ENCODE measurements around the gene MRPS14.

MRPS14 gene

DNA sequence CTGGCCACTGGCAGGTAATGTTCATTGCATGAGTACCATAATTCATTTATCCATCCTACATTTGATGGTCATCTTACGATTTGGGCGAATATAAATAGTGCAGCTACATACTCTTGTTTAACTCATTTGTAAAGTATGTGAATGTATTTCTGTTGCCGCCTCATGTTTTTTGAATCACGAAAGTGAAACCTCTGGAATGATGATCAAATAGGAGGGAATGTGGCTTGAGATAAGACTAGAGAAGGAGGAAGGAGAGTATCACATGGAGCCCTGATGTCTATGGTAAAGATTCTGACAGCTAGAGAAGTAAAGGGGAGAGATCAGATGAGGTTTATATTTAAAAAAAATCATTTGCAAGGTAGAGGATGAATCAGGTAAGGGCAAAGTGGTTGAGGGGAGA lies 8.0 kb downstream of the MRPS14 start:
- DNase-seq: no peak

DNA sequence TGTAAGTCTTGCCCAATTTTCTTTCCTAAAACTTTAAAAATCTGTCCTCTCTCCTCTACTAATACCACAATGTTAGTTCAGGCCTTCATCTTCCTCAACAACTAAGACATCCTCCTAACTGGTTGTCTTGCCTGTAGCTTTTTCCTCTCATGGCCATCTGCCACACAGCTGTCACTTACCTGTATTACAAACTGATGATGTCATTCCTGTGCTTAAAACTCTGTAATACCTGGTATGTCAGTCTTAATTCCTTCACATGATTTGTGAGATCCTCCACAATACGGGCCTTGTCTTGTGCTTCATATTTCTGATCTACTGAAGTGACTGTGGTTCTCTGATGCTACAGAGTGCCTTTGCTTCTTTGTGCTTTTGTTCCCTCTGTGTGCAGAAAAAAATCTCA lies 9.8 kb downstream of the MRPS14 start:
- no peak for DNase-seq

DNA sequence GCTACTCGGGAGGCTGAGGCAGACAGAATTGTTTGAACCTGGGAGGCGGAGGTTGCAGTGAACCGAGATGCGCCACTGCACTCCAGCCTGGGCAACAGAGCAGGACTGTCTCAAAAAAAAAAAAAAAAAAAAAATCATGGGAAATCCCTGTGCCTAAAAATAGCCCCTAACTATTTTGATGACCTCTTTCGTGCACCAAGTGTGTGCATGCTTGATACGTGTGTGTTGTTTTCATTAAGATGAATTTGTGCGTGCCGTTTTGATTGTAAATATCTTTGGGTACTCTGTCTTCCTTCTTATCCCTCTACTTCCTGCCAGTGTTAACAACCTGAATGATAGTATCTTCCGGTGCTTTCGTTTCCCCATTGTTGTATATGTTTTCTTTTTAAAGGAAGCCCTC lies 13.7 kb downstream of the MRPS14 start:
- DNase-seq: no peak

DNA sequence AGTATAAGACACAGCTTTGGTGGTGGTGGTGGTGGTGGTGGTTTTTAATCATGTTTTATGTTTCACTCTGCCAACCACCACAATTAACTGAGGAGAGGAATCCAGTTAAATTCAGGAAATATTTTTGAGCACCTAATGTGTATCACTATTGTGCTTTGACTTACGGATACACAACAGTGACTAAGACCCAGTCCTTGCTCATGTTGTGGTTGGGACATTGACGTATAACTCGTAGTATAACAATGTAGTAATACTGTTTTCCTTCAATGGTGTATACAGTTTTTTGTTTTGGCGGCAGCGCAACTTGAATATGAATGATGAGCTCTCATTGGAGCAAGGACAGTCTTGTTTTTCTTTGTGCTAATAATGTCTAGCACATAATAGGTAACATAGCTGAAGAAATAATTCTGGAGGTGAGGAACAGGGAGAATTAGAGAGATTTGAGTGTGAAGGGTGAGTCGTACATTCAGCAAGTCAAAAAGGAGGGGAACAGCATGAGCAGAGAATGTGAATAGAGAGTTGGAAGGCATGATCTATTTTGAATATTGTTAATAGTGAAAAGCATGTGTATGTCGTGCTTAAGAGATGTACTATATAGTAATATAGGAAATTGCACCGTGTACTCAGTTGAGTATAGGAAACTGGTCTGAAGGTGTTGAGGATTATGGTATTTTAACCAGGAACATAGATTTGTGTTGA lies 18.0 kb downstream of the MRPS14 start:
- DNase-seq: no peak

DNA sequence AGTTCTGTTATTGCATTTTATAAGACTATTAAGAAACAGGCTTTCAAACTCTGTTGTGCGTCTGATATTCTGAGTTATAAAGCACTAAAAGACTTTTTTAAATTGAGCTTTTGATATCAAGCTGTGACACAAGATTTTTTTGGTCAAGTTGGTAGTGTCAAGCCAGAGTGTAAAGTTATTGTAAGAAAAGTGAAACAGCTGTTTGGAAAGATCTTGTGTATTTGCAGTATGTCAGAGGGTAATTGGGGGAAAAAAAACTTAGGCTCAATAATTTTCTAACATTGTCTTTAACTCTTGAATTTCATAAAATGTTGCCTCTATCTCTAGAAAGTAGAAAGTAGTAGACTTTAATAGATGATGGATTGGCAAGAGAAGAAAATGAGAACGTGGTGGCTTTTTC lies 19.7 kb downstream of the MRPS14 start:
- no peak for DNase-seq

DNA sequence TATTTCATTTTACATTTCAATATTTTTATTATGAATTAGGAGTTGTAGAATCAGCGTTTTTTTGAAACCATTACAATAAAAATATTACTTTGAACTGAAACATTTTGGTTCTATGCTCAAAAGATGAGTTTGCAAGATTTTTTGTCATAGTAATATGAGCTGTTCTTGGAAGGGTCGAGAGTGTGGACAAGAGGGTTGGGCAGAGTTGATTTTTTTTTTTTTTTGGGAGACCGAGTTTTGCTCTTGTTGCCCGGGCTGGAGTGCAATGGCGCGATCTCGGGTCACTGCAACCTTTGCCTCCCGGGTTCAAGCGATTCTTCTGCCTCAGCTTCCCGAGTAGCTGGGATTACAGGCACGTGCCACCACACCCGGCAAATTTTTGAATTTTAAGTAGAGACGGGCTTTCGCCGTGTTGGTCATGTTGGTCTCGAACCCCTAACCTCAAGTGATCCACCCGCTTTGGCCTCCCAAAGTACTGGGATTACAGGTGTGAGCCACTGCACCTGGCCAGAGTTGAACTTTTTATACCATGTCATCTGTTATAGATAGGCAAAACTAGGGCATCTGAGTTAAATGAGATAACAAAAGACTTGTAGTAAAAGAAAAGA lies 20.2 kb downstream of the MRPS14 start:
- no peak for DNase-seq

DNA sequence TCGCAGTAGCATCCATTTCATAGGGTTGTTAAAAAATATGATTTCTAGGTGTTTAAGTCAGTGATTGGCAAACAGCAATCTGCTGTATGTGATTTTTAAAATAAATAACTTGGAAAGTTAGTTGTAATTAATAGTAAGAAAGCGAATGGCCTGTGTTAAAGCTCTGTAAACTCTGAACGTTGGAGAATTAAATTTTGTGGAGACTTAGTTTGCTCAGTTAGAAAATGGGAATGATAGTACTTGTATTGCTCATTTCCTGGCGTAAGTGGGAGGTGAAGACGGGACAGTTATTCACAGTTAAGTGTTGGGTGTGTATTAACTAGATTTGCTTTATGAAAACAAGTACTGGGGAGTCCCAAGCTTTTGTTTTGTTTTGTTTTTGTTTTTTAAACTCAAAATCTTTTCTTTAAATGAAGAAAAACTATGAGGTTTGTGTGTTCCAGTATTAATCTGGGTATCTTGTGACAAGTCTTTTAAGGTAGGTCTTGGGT lies 22.5 kb downstream of the MRPS14 start:
- no peak for DNase-seq

DNA sequence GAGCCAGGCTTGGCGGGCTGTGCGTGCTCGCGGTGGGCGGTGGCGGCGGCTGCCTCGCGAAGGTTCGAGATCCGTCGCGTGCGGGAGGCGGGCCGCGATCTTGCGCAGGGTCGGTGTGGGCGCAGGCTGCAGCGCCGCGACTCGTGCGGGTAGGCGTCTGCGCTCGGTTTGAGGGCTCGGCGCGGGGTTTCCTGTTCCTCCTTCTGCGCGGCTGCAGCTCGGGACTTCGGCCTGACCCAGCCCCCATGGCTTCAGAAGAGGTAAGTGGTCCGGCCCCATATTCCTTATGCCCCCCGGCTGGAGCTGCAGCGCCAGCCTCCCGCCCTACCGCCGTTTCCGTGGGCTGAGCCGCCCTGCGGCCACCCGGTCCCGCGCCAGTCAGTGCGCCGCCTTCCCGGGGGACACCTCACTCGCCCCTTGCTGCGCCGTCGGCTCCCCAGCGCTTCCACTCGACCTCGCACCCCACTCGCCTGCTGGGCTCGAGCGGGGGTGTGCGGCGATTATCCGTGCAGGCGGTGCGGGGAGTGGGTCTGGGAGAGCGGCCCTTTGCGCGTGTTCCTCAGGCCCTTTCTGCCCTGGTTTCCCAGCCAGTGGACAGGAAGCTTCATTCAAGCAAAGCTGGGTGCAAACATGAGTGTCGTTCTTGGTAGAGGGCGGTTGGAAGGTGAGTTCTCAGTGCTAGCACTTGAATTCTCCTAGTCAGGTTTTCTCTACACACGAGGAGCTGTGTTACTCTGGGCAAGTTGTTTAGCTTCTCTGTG lies 23.1 kb downstream of the MRPS14 start, which contains the start of gene CACYBP:
CACYBP (plus strand) TSS at position 12 of the 761 bp plus-strand sequence; CDS start at position 246, 234 bp downstream.
- peak; percentile 21 for DNase-seq

DNA sequence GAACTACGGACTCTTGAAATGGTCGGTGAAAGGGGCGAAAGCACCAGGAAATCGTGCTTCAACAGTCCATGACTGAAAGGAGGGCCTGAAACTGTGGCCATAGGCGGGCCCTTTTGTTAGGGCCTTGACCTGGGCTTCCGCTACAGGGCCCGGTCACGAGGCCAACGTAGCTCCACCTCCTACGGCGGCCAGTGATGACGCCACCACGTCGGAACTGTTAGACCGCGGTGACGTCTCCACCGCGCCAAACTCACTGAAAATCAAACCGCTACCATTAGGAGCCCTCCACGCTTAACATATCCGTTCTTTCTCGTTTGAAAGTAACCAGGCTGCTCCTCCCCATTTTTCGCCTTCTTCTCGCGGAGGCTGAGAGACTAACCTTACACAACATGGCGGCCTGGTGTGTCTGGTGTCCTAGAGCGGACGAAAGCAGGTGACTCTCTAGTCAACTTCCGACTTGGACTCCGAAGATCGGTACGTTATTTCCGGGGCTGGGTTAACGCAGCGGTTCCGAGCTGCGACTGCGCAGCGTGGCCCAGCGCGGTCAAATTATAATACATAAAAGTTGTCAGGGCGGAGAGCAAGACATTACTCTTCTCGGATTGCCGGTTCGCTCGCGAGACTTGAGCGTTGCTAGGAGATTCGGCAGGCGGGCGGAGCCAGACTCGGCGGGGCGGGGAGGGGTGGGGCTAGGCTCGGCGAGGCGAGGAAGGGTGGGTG lies 23.8 kb downstream of the MRPS14 start:
- DNase-seq: peak; percentile 97

DNA sequence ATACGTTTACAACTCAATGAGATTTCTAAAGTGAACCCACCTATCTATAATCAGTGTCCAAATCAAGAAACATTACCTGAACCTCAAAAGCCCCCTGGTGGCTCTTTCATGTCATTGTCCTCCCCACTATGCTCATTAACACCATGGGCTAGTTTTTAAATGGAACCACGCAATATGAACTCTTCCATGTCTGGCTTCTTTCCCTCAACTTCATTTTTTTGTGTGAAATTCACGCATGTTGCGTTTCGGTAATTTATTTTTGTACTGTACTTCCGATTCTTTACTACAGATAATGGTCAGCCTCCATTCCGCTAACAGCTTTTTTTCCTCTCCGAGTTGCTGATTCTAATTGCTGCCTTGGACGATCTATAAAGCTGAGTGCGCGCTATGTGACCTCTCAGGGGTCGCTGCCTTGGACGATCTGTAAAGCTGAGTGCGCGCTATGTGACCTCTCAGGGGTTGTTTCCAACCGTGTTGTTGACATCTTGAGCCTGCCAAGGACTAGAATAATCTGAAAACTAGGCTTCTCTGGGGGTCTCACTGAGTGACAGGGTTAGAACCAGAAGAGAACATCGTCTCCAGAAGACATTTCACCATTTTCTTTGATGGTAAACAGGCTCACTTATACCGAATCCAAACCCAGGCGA lies 24.5 kb downstream of the MRPS14 start:
- DNase-seq: peak; percentile 89

DNA sequence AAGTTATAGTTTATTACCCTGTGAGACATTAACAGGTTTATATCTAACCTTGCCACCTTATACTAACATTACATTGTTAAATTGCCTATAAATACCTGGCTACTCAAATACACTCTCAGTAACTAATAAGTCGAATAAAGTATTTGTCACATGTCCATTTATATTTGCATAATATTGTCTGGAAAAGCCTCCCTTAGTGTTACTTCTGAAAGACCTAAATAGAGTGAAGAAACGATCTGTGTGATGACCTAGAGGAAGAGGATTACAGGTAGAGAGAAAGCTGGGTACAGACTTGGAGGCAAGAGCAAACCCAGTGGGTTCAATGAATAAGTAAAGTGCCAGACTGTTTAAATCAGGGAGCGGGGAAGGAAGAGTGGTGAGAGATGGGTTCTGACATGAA lies 26.2 kb downstream of the MRPS14 start:
- no peak for DNase-seq

DNA sequence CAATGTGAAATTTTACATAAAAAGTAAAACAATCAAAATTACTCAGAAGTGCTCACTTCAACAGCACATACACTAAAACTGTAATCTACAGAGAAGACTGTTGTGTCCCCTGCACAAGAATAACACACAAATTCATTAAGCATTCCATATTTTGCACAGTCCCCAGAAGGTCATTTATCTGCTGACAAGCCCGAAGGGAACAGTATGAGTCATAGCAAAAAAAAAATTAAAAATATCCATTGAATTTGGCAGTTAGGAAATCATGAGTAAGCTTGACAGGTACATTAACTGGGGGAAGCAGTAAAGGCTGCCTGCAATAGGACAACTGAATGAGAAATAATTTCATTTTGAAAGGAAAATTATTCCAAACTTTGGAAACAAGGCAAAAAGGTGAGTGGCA lies 26.7 kb downstream of the MRPS14 start:
- no peak for DNase-seq

DNA sequence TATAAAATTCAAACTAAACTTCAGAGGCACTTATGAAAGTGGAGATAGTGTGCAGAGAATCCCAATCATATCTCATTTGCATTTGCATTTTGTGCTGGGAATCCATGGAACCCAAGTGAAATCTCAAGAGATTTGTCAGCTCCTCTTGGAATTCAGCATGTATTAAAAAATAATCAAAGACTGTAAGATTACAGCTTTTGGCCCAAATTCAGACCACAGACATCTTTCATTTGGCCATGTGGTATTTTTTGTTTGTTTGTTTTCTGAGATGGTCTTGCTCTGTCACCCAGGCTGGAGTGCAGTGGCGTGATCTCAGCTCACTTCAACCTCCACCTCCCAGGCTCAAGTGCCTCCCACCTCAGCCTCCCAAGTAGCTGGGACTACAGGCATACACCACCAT lies 27.3 kb downstream of the MRPS14 start:
- no peak for DNase-seq

DNA sequence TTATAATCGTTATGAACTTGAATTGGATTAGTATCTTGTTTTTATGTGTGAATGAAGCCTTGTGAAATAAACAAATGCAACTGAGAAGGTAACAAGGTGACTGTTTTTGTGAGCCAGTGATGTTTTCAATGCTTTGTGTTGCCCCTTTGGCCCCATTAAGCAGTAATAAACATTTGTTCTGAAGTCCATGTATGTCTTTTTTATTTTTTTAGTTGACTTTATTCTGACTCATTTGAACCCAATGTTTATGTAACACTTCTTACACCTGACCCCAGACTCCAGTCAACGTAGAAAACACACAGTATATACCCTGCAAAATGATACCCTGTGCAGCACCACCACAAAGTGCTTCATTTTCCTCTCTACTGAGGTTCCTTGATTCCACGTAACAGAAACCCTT lies 28.1 kb downstream of the MRPS14 start:
- DNase-seq: no peak

DNA sequence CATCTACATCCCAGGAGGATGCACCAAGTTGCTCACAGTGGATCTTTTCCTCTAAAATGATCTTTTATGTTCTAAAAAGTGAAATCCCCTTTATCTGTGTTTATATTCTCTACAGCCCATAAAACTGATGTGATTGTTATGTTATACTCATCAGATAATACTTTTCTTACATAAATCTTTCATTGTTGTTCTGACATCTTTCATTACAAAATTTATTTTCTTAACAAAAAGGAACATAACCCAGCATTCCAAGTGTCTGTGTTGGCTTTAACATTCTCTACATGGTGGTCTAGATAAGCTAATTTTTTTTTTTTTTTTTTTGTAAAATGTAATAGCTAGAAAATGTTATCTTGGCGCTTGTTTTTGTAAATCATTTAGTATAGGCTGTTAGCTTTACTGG lies 31.8 kb downstream of the MRPS14 start:
- DNase-seq: no peak

DNA sequence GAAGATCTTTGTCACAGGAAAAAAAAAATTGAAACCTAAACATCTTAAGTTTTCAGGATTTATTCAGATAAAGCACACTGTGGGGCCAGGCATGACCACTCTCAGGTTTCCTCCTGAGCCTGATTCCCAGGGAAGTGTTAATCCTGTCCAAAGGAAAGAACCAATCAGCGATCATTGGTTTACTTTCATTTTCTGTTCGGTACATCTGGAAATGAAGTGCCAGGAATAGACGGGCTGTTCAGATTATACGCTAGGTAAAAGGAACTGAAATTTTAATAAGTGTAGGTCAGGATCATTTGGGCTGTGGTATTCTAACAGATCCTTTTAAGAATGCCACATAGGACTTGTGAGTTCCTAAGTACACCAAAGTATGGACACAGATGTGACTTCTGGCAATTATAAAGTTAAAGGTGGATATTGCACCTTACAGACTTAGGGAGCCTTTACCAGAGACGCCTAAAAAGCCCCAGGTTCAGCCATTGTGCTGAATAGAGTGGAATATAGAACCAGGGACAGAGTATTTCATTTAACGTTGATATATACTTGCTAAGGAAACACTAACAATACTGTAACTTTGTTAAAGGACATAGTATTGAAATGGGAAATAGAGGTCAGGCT lies 32.7 kb downstream of the MRPS14 start:
- DNase-seq: peak; percentile 53

DNA sequence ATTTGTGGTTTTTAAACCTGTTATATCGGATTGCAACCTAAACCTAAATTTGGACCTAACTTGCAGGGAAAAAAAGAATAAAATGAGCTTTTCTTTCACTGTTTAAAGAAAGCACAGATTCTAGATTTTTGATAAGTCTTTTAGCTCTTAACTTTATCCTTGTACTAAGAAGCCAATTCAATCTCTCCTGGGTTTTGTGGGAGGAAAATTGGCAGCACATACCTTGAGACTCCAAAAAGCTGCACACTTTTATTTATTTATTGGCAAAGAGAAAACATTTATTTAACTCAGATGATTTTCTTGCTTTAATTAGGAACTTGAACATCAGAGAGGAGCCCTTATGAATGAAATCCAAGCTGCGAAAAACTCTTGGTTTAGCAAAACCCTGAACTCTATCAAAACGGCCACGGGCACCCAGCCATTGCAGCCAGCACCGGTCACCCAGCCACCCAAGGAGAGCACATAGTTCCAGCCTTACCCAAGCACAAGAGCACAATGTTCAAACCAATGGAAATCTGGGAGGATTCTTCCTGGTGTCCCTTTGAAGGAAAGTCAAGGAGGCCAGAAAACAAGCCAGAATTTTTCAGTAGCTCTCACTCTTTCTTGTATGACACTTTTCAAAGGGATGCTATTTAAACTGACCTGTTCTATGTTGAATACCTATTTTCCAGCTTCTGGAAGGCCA lies 33.5 kb downstream of the MRPS14 start:
- no peak for DNase-seq

DNA sequence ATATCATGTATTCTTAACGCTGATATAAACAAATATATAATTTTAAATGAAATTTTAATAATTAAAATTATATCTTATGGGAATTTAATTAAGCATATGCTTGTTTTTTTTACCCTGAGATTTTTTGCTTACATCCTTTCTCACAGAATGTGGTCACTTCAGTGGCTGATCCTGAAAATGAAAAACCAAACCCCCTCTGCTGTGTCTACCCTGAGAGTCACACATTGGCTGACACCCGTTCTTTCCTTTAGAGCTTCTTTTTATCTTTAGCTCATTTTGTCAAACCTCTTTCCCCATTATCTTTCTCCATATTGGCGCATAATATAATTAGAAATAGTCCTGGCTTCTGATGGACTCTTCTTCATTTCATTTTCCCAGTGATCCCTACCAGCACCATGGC lies 34.2 kb downstream of the MRPS14 start:
- no peak for DNase-seq

DNA sequence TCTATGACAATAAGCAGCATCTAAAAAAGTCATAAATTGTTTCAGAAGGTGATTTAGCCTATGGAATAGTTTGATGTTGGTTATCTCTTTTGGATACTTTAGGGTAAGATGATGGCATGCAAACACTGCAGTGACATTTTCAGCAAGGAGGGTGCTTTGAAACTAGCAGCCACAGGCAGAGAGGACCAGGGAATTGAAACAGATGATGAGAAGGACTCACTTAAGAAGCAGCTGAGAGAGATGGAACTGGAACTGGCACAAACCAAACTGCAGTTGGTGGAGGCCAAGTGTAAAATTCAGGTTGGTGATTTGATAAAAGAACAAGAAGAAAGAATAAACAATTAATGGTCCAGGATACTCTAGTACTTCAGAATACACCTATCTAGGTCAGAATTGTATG lies 34.7 kb downstream of the MRPS14 start:
- DNase-seq: no peak

DNA sequence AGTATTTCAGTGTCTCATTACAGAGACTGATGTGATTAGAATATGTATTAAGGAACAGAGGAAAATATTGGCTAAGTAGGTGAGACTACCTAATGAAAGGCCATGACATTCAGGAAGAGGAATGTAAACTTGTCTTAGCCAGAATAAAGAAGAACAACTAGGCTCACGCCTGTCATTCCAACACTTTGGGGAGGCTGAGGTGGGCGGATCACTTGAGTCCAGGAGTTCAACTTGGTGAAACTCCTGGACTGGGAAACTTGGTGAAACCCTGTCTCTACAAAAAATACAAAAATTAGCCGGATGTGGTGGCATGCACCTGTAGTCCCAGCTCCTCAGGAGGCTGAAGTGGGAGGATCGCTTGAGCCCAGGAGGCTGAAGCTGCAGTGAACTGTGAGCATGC lies 38.3 kb downstream of the MRPS14 start:
- DNase-seq: no peak

DNA sequence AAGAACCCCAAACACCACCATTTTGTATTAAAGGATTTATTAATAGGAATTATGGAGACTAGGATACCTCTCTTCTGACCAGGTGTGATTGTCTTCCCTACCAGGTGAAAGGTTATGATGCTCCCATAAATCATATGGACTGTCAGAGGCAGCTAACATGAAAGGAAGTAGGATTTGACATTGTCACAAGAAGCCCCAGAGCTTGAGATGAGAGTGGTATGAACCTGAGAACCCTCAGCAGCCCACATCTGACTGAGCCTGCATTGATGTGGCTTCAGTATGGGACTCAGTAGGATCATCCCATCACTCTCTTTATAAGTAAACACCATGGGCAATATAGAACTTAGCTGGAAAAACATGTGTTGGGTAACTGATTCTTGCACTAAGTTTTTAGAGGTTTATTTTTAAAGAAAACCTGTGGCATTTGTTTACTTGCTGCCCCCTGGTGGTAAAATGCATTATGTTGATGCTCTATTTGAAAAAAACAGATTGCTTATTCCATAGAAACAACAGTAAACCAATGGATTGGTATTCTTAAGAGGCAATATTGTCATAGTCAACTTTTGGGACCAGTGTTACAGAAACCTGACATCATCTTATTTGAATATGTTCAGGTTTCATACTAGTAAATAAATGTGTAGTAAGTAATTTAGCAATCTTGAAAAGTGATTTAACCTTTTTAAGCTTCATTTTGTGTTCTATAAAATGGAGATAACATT lies 40.1 kb downstream of the MRPS14 start:
- peak; percentile 4 for DNase-seq
